SKM-1 treated with dmso at 0.1 percent for 144 hours (cell line): Measurements from ENCODE around the gene FAR2.
"Not testable (repeated sequence)": the region's sequence is repeated elsewhere in the genome, so short reads cannot be mapped to it uniquely, and the experiment has no call there.

ENCODE experiments used
- DNase-seq: peaks from one replicate; lab custom pipeline; 2025; ENCODE audit not compliant: unreplicated experiment; lab: John Stamatoyannopoulos, UW

FAR2 gene

DNA sequence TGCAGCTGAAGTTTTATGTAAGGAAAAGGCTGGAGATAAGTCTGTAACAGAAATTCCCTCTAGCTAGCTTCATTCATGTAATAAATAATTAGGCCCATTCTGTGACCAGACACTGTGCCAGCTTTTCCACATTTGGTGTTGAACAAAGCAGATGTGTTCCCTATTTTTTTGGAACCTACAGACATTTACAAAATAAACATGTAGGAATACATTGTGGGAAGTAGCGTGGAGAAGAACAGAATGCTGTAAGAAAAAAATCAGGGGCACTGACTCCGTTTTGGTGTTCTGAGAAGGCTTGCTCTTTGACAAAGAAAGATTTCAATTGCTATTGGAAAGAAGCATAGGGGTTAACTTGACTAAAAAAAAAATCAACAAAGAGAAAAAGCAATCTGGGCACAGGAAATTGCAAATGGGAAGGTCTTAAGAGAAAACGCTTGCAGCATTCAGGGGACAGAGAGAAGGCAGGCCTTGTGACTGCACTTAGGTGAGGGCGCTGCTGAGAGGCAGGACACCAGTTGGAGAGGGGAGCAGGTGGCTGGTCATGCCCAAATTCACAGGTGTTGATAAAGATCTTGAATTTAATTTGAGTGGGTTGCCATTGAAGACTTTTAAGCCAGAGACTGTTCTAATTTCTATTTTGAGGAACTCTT is 4.0 kb downstream of the FAR2 start:
- DNase-seq = no peak

DNA sequence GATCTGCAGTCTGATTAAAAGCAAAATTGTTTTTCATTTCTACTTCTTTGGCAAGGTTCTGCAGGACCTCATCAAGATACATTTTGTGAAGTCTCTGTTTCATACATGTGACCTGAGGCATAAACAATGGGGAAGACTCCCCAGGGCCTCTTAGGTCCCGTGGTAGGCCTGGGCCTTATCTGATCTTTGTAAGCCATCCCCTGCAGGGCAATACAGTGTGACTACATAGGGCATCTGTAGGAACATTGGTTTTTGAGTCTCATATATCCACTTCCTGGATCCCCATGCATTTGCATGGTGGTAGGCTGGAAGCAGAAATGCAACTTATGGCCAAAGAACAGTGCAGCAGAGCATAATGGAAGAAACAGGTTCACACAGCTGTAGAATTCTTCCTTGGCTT is 6.0 kb downstream of the FAR2 start:
- DNase-seq = no peak

DNA sequence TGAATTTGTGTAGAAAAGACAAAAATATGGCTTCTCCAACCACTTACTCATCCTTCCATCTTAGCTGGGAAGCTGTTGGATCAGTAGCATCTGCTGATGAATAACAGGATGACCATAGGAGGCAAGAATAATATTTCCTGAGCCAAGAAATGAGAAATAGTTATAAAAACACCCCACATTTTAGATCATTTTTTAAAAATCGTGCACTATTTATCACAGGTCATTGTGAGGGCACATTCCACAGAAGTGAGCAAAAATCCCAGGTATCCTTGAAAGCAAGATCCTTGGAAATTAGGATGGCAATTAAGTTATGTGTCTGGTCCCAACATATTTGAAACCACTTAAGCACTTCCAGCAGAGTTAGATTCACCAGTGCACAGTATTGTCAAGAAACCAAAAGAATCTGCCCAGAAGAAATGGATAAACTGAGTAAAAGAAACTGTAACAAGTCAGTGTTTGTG is 8.4 kb downstream of the FAR2 start:
- DNase-seq = no peak

DNA sequence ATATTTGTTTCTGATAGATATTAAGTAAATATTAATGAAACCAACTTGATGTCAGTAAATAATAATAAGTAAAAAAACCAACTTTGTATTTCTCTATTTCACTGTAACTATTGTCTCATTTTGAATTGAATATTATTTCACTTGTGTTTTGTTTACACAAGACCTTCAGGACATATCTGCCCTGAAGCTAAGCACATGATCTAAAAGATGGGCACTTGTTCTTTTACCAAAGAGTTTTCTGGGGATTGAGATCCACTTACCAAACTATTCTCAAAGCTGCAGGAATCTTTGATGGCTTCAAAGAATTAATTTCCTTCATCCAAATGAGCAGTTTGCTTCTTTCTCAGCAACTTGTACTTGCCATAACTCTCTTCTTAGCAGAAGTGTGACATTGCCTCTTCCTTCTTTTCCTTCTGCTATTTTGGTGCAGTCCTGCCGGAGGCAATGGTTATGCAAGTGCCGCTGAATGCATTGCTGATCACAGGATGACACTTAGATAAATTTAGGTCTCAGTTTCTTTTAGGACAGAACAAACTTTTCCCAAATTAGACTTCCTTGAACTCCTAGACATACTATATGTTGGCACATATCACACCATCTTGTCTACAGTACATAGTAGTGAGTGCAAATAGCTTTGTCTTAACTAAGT is 9.2 kb downstream of the FAR2 start:
- DNase-seq = peak; percentile 36

DNA sequence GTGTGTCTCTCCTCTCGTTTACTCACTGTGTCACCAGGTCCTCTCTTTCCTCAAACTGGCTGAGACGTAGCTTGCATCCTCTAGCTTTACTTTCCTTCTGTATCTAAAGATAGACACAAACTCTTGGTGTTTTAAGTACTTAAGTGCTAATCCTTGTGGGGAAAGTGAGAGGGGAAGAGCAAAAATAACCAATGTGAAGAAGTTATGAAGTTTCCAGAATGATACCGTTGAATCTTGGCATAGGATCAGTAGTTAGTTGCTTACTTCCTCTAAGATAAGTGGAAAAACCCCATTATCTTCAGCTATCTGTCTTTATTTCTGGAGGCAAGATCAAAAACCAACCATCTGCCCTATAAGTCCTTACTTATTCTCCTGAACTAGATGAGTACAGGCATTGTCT is 10.6 kb downstream of the FAR2 start:
- DNase-seq = no peak

DNA sequence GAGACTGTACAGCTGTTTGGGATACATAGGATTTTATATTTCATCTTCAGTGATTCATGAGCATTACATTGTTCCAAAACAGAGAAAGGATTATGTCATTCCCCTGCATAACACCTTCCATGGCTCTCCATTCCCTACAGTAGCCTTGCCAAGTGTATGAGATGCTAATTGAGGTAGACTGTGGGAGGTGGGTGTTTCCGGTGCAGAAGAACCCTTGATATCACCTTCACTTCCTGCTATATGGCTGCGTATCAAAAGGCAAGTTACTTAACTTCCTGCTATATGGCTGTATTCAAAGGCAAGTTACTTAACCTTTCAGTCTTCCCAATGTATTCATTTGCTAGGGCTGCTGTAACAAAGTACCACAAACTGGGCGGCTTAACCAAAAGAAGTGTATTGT is 11.2 kb downstream of the FAR2 start:
- DNase-seq = no peak

DNA sequence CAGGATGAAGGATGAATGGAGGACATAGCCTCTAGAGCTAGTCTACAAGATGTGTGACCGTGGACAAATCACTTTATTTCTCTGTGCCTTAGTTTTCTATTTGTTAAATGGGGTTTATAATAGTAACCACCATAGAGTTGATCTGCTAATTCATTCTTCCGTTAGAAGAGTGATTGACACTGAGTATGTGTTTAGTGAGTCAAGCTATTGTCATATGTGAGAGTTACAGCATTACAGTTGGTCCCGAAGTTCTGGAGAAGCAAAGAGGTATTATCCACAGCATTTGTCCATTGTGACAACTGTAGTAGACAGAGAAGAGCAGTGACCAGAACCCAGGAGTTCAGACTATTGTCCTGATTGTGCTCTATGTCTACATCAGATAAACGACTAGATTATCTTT is 14.1 kb downstream of the FAR2 start:
- no peak for DNase-seq

DNA sequence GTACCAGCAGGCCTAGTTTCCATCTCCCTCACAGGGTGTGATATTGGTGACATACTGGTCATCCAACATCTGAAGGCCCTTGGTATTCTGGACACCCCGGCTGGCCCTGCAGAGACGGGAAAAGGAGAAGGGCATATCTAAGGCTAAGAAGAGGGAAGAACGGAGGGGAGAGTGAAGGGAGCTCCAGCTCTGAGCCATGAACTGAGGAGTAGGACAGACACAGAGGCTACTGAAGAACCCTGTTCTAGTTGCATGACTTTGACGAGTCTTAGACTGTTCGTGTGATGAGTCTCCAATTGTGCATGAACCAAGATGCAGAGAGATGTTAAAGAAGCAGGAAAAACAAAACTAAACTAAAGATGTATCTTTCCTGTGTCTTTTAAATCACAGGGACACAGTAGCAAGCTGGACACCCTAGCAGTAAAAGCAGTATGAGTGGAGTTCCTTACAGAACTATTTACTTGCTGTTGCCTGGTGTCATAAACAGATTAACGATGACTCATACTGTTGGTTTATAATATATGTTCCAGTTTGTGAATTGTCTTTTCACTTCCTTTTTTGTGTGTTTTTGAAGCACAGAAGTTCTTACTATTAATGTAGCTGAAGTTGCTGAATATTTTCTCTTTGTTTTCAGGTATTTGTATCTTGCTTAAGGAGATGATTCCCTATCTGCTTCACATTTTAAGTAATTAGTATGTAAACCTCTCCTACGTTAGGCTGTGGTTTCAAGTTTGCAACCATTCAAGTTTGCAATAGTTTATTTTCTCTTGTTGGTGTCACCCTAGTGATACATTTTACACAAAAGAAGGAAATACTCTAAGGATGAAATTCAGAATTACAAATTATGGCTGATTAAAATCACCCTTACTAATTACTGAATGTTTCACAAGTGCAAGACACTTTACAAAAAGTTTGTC is 15.7 kb downstream of the FAR2 start:
- DNase-seq = peak; percentile 48

DNA sequence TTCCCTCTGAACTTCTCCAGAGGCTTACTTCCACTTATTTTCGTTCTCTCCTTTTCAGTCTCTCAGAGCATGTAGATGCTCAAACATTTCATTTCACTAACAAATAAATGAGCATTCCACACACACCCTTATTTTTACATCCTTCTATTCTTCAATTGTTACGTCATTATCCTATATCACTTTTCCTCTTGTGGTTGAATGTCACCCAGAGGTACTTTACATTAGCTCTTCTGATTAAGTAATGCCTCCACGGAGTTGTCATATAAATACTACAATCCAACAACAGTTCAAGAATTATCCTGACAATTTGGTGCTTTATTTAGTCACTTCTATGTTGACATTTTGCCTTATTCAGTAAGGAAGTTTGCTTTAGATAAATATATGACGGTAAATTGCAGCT is 18.4 kb downstream of the FAR2 start:
- no peak for DNase-seq

DNA sequence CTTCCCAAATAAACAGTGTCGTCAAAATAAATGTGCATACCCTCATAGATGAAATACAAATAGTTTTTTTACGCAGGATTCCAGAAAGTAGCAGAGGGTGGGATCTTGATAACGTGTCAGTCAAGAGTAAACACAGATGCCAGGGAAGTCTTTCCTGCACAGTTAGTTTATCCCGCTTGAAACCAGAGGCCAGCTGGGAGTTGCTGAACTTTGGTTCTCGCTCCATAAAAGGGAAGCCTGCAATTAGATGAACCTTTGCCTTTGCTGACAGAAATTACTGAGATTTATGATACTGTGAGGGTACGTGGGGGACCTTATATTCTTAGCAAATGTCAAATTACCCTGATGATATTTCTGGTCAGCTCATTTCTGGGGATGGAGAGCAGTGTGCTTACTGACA is 18.9 kb downstream of the FAR2 start:
- no peak for DNase-seq

DNA sequence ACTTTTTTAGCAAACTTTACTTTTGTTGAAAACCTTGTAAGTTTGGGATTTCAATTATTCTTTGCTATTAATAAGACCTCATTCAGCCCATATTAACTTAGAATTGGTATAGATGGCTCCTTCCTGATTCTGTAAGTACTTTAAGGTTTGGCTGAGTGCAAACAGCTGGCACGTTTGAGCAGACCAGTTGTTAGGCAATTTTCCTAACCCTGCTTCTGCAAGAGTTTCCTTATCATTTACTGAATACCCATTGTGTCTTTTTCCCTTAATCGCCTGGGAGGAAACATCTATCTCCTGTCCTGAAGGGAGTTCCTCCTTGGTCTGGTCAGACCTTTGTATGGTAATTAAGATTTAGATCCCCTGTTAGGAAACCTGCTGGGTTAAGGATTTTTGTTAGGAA is 20.9 kb downstream of the FAR2 start:
- DNase-seq = not testable (repeated sequence)

DNA sequence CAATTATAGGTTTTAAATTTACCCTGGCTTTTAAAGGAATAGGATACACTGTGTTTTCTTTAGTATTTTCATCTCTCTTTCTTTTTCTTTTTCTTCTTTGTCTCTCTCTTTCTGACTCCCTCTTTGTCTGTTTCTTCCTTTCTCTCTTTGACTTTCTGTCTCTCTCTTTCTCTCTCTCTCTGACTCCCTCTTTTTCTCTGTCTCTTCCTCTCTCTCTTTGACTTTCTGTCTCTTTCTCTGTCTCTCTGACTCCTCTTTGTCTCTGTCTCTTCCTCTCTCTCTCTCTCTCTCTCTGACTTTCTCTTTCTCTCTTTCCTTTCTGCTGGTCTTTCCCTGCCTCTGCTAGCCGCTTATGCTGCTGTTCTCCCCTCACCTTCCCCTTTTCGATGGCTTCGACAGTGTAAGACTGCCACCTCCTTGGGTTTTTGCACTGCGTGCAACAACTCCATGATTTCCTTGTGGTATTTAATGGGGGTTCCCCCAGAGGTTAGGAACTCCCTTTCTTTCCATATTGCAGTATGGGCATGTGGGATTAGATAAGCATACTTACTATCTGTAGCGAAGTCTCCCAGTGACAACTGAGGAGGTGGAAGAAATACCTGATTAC is 21.5 kb downstream of the FAR2 start:
- not testable (repeated sequence) for DNase-seq

DNA sequence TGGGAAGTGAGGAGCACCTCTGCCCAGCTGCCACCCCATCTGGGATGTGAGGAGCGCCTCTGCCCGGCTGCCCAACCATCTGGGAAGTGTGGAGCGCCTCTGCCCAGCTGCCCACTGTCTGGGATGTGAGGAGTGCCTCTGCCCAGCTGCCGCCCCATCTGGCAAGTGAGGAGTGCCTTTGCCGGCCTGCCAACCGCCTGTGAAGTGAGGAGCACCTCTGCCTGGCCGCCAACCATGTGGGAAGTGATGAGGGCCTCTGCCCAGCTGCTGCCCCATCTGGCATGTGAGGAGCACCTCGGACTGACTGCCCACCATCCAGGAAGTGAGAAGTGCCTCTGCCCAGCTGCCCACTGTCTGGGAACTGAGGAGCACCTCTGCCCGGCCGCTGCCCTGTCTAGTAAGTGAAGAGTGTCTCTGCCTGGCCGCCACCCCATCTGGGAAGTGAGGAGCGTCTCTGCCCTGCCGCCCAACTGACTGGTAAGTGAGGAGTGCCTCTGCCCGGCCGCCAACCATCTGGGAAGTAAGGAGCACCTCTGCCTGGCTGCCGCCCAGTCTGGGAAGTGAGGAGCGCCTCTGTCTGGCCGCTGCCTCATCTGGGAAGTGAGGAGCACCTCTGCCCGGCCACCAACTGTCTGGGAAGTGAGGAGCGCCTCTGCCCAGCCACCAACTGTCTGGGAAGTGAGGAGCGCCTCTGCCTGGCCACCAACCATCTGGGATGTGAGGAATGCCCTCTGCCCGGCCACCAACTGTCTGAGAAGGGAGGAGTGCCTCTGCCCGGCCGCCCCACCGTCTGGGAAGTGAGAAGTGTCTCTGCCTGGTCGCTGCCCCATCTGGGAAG is 22.6 kb downstream of the FAR2 start:
- no peak for DNase-seq

DNA sequence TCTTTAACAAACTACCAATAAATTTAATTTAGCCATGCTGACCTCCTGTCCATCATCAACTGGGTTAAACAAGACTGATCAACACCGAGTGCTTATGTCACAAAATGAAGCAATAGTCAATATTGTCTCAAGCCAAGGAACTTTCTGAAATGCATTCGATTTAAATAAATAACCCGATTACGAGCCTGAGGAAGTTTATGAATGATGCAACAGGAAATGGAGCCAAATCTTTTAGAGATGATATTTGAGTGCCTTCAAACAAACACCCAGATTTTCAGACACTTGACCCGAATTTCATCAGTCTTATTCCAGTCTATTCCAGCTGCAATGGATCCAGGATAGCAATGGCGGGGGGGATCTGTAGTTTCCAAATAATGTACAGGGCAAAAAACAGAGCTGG is 27.9 kb downstream of the FAR2 start:
- no peak for DNase-seq

DNA sequence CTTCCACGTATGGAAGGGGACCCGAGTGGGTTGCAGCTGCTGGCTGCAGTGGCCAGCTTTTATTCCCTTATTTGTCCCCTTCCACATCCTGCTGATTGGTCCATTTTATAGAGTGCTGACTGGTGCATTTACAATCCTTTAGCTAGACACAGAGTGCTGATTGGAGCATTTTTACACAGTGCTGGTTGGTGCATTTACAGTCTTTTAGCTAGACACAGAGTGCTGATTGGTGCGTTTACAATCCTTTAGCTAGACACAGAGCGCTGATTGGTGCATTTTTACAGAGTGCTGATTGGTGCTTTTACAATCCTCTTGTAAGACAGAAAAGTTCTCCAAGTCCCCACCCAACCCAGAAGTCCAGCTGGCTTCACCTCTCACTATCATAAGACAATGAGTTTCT is 33.2 kb downstream of the FAR2 start:
- DNase-seq = not testable (repeated sequence)

DNA sequence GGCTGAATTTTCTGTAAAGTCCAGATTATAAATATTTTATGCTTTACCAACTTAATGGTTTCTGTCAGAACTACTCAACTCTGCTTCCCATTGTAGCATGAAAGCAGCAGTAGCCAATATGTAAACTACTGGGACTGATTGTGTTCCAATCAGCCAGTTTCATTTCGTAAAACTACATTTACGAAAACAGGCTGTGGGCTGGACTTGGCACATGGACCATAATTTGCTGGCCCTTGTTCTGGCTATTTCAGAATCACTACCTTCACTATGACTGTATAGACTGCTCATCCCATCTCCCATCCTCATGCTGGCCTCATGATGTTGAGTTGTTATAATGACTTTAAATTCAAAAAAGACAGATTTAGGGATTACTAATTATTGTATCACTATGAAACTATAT is 38.7 kb downstream of the FAR2 start:
- no peak for DNase-seq

DNA sequence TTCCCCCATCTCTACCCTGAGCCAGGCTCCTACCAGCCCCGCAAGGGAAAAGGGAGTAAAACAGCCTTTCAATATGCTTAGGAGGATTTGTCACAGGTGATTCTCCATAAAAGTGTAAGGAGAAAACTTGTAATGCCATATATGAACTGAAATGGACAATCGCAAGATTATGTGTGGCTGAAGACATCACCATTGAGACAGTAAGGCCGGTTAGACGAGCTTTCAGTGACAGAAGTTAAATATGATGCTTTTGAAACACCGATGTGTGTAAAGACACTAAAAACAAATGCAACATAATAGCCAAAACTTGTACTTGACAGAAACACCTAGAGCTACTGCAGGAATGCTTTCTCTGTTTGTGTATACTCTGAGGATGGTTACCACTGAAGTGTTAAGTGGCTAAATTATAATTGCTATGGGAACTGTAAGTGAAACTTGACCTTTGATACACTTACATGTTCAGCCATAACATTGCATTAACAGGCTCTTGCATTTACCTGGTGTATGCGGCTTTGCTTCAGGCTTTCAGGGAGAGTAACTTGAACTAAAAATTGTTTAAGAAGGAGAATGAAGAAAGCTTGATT is 42.3 kb downstream of the FAR2 start:
- no peak for DNase-seq

DNA sequence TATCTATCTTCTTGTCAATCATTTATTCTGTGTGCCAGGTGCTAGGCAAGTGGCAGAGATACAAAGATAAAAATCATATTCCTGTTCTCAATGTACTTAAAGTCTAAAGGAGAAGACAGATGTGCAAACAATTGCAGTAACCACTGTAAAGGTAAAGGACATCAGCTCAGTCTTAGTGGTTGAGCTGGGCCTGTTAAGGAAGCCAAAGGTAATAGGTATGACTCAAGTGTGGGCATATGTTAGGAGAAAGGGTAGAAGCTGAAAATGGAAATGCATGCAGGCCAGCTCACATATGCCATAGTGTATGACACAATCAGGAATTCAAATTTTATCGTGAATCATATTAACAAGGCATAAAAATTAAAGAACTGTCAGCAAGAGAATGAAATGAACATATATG is 49.8 kb downstream of the FAR2 start:
- no peak for DNase-seq

DNA sequence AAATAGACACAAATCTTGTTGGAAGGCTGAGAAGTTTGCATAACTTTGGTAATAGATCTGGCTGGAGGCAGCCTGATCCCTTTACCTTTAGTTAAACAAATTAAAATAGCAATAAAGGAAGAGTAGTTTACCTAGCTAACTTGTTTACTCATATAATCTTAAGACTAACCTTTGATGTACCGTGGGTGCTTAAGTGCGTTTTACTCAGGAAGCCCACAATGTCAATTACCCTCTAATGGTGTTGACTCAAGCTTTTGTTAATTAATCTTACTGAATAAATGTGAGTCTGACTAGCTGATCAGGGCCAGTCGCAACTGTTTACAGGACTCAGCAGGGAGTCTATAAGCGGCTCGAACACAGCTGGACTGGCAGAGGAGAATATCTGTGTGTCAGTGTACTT is 51.5 kb downstream of the FAR2 start:
- DNase-seq = no peak

DNA sequence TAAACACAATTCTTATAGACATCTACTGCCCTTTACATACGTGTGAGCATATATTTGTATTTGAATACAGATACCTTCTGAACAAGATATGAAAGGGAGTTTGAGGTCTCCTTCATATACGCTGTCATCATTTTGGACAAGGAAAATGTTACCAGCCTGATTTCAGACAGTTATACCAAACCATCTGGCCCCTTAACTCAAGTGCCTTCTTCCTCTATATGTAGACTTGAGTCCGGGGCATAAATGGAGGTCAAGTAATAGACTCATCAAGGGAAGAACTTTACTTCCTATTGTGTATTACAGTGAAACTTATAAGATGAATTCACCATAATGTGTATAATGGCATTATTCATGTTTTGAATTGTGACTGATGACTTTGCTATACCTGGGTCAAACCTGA is 52.2 kb downstream of the FAR2 start:
- DNase-seq = no peak
